D721Med (cell line): ENCODE measurements around the gene ACTC1.

ENCODE experiments used
- DNase-seq: peaks from one replicate; pipeline ENCODE4 v3.0.0; 2011; ENCODE audit warnings: low spot score; ENCODE audit not compliant: insufficient read length
- FAIRE-seq: peaks from 2 replicates; lab custom pipeline; 2011; peaks lifted over from hg19 to GRCh38; lab: Jason Lieb, UNC
- TF ChIP-seq, protein P1 (sequence below): IDR thresholded peaks from 2 replicates; pipeline ENCODE4 v1.5.1; 2012; ENCODE audit warnings: mild to moderate bottlenecking, control low read depth; ENCODE audit not compliant: insufficient read depth; ENCODE audit errors: missing control alignments

ACTC1 gene

GRCh38 chr15:34790121-34790520 is 5.2 kb downstream of the ACTC1 start:
- DNase-seq: no peak
- FAIRE-seq: no peak
- TF ChIP-seq, protein P1, sequence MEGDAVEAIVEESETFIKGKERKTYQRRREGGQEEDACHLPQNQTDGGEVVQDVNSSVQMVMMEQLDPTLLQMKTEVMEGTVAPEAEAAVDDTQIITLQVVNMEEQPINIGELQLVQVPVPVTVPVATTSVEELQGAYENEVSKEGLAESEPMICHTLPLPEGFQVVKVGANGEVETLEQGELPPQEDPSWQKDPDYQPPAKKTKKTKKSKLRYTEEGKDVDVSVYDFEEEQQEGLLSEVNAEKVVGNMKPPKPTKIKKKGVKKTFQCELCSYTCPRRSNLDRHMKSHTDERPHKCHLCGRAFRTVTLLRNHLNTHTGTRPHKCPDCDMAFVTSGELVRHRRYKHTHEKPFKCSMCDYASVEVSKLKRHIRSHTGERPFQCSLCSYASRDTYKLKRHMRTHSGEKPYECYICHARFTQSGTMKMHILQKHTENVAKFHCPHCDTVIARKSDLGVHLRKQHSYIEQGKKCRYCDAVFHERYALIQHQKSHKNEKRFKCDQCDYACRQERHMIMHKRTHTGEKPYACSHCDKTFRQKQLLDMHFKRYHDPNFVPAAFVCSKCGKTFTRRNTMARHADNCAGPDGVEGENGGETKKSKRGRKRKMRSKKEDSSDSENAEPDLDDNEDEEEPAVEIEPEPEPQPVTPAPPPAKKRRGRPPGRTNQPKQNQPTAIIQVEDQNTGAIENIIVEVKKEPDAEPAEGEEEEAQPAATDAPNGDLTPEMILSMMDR: no peak

DNA sequence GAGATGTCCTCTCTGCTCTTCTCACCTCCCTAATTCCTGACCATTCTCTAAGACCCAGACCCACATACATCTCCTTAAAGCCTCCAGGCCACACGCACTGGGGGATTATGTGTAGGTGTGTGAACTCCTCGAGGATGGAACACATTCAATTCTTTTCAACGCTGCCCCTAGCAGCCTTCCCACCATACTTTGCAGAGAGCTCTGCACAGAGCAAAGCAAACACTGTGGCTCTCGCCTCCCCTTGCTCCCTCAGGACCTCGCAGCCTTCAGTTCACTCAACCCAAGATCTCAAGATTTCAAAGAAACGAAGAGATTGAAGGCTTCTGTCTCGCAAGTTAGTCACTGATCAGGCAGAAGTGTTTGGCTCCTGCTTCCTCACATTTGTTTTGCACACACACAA is 6.0 kb downstream of the ACTC1 start:
- DNase-seq (no peak), FAIRE-seq (no peak)
- TF ChIP-seq, protein P1: no peak

DNA sequence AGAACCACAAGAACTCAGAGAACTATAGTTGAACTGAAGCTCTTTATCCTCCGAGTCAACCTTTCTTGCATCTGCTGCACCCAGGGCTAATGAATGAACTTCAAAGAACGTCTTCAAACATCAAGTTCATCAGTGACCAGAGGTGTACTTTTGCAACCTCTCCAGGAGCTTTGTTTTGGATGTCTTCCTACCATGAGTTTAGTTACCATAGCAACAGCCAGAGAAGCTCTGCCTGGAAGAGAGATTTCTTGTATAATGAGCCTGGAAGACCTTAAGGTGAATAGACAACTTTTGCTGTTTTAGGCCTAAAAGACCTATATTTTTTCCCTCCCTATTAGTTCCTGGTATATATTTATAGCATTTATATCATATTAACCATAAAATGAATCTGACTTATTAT is 9.1 kb downstream of the ACTC1 start:
- TF ChIP-seq, protein P1: no peak
- FAIRE-seq: no peak
- no peak for DNase-seq

DNA sequence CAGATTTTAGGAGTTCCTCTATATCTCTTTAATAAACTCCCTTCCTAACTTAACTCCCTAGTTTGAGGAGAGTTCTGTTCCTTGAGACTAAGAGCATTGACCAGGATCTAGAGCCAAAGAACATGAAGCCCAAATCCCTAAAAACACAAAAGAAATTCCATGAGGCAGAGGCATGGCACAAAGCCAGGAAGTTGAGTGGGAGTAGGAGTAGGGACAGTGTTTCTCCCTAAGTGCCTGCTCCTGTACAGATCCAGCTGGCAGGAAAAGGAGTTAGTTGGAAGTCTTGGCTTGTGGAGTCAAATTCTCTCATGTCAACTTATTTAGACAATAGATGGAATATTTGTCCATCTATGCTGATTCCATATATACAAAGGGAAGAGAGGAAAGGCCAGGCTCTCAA is 11.4 kb downstream of the ACTC1 start:
- FAIRE-seq (no peak), DNase-seq (no peak)

DNA sequence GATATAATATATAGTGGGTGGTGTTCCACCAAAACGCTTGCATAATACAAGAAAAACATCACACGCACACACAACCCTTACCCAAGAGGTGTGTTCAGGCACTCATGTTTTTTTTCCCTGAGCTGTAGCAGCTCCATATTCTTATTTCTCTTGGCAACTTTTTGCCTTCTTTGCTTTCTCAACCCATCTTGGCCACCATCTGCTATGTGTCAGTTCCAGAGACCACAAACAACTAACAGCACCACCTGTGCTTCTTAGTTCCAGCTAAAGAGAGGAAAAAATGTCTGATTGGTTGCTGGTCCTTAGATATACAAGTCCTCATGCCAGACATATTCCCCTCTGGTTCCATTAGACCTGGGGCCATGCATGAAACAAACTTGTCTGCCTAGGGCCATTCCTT is 11.9 kb downstream of the ACTC1 start:
- FAIRE-seq: no peak
- no peak for DNase-seq
- TF ChIP-seq, protein P1: no peak

More for the DNA sequence above, 11.4 kb downstream of the ACTC1 start:
- TF ChIP-seq, protein P1: no peak

DNA sequence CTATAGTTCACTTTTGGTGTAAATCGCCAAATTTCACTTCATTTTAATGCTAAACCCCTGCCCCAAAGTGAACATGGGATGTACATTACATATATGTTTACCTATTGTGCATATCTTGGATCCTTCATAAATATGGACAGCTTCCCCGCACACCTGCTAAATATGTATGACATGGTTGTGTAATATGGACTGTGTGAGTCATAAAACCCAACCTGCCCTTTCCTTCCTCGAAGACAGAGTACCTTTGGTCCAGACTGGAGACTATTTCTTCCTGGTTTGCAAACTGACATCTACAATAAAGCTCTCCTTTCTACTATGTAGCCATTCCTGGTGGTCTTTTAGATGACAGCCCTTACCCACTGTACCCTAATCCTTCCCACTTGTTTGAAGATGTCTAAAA is 12.4 kb downstream of the ACTC1 start:
- DNase-seq: no peak
- TF ChIP-seq, protein P1: no peak

DNA sequence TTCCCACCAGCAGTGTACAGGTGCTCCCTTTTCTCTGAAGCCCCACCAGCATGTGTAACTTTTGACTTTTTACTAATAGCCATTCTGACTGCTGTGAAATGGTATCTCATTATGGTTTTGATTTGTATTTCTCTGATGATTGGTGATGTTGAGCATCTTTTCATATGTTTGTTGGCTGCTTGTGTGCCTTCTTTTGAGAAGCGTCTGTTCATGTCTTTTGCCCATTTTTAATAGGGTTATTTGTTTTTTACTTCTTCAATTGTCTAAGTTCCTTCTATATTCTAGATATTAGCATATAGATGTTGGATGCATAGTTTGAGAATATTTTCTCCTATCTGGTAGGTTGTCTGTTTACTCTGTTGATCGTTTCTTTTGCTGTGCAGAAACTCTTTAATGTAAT is 14.6 kb downstream of the ACTC1 start:
- DNase-seq (no peak), FAIRE-seq (no peak)
- TF ChIP-seq, protein P1: no peak

More for the DNA sequence above, 12.4 kb downstream of the ACTC1 start:
- FAIRE-seq: no peak
